Measurements from ENCODE around the gene RAB26.

Gene RAB26

DNA sequence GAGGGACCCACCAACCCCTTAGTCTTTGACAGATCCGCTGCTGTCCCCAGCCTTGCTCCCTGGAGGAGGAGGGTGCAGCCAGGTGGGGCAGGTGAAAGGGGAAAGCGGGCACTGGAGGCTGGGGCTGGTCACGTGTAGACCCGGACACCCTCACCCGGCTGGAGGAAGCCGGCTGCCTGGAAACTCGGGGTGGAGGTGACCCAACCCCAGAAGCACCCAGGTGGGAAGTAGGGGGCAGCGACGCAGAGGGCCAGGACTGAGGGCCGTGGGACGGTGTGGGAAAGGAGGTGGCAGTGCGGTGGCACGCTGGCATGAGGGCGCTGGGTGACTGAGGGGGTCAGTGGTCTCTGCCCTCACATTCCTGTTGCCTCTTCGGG, 9.8 kb downstream of the RAB26 start:
- H3K9ac ChIP-seq (ENCODE audit: low read depth, low read length), result peak overlapping the region; percentile 47
- no peaks in the 10 kb centered on the region for H3K27me3 ChIP-seq (ENCODE audit: control insufficient read depth, insufficient read depth, low read length)
- H3K4me3 ChIP-seq (ENCODE audit: low read depth, low read length), result no peak overlapping the region
- H3K4me1 ChIP-seq (ENCODE audit: control insufficient read depth, insufficient read depth, low read length), result peaks cover 8% of the 10 kb centered on the region
- H3K9me3 ChIP-seq (ENCODE audit: control insufficient read depth, insufficient read depth, low read length), result no peaks in the 10 kb centered on the region
- H3K36me3 ChIP-seq (ENCODE audit: control insufficient read depth, insufficient read depth, low read length), result peaks cover 26% of the 10 kb centered on the region

DNA sequence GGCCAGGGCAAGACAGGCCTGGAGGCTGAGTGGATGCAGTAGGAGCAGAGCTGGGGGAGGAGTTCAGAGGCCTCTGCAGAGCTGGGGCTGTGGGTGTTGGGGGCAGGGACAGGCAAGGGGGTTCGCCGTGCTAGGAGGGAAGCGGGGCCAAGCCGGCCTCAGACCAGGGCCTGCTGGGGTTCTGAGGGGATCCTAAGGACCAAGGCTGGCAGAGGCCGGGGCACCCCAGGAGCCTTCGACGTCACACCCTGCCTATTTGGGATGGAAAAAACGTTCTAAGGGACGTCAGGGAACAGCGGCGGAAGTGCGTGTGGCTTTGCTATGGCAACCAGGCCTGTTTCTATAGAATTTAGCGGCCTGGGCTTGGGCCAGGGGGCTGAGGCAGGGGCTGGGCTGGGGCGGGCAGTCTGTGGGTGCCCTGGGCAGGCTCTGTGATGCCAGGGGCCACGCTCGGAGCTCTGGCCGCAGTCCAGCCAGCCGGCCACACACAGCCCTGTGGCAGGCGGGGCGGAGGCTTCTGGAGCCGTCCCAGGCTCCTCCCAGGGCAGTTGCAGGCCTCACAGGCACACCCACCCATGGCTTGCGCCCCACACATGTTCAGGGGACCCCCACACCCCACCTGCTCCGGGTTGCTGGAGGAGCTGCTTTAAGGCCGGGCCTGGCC, 10.9 kb downstream of the RAB26 start:
- Histone ChIP-seq H3K9ac (ENCODE audit: low read depth, low read length) (peak overlapping the region; percentile 79), H3K36me3 (ENCODE audit: control insufficient read depth, insufficient read depth, low read length) (peaks cover 19% of the 10 kb centered on the region), H3K4me1 (ENCODE audit: control insufficient read depth, insufficient read depth, low read length) (peaks cover 8% of the 10 kb centered on the region), H3K9me3 (ENCODE audit: control insufficient read depth, insufficient read depth, low read length) (no peaks in the 10 kb centered on the region), H3K27me3 (ENCODE audit: control insufficient read depth, insufficient read depth, low read length) (no peaks in the 10 kb centered on the region), H3K4me3 (ENCODE audit: low read depth, low read length) (no peak overlapping the region)

DNA sequence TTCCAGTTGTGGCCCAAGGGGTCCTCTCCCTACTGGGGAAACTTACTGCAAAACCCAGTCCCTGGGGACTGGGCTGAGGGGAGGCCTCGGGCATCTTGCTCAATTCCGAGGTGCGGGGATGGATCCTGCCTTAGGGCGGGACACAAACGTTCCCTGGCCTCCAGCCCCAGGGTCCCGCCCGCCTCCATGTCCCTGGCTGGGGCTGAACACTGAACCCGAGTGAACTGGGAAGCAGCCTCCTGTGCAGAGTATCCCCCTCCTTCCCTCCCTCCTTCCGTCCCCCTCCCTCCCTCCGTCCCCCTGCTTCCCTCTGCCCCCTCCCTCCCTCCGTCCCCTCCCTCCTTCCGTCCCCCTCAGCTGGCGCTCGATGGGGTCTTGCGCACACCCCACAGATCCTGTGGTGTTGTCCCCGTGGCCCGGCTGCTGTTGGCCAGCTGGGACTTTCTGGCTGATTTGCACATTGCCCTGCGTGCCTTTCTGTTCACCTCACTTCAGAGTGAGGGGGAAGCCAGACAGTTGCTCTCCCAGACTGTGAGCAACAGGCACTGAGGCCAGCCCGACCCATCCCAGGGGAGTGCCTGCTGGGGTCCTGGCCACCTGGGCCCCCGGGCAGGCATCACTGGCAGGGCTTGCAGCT, 12.6 kb downstream of the RAB26 start:
- no peaks in the 10 kb centered on the region for H3K9me3 ChIP-seq (ENCODE audit: control insufficient read depth, insufficient read depth, low read length)
- H3K4me3 ChIP-seq (ENCODE audit: low read depth, low read length), result no peak overlapping the region
- H3K4me1 ChIP-seq (ENCODE audit: control insufficient read depth, insufficient read depth, low read length), result peaks cover 8% of the 10 kb centered on the region
- peaks cover 20% of the 10 kb centered on the region for H3K36me3 ChIP-seq (ENCODE audit: control insufficient read depth, insufficient read depth, low read length)
- H3K9ac ChIP-seq (ENCODE audit: low read depth, low read length), result no peak overlapping the region
- H3K27me3 ChIP-seq (ENCODE audit: control insufficient read depth, insufficient read depth, low read length), result no peaks in the 10 kb centered on the region

DNA sequence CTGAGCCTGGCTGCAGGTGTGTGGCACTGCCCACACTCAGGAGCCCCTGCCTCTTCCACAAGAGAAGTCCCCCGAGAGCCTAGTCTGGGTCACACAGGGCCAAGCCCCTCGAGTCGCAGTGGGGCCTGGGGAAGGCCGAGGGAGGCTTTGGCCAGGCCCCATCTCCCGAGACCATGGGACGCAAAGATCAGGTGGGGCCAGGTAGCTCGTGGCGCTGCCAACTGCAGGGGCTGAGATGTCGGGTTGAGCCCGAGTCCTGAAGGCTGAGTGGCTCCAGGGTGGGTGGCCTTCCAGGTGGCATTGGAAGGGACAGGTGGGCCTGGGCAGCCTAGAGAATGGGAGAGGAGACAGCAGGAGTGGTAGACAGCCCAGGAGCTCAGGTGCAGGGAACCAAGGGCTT, 13.5 kb downstream of the RAB26 start:
- no peaks in the 10 kb centered on the region for H3K9me3 ChIP-seq (ENCODE audit: control insufficient read depth, insufficient read depth, low read length)
- H3K4me3 ChIP-seq (ENCODE audit: low read depth, low read length), result no peak overlapping the region
- peaks cover 24% of the 10 kb centered on the region for H3K36me3 ChIP-seq (ENCODE audit: control insufficient read depth, insufficient read depth, low read length)
- no peaks in the 10 kb centered on the region for H3K27me3 ChIP-seq (ENCODE audit: control insufficient read depth, insufficient read depth, low read length)
- peak overlapping the region; percentile 32 for H3K9ac ChIP-seq (ENCODE audit: low read depth, low read length)
- peaks cover 8% of the 10 kb centered on the region for H3K4me1 ChIP-seq (ENCODE audit: control insufficient read depth, insufficient read depth, low read length)

DNA sequence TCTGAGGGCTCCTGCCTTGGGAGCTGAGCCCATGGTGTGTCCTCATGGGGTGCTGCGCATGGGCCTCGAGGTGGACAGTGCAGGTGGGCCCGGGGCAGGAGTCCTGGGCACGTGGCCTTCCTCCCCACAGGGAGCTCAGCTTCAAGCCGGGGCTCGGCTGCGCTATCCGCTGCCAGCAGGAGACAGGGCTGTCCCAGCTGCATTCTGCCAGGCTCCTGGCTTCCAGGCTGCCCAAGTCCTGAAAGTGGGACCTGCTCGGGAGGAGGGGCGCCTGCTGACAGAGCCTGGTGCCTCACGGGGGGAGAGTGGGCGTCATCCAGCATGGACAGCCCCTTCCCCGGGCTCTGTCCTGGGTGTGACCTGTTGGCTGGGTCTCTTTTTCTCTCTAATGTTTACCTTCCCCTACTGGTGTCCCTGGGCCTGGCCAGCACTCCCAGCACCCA, 14.3 kb downstream of the RAB26 start:
- Histone ChIP-seq H3K9ac (ENCODE audit: low read depth, low read length) (no peak overlapping the region), H3K4me3 (ENCODE audit: low read depth, low read length) (no peak overlapping the region), H3K27me3 (ENCODE audit: control insufficient read depth, insufficient read depth, low read length) (no peaks in the 10 kb centered on the region), H3K4me1 (ENCODE audit: control insufficient read depth, insufficient read depth, low read length) (peaks cover 8% of the 10 kb centered on the region), H3K36me3 (ENCODE audit: control insufficient read depth, insufficient read depth, low read length) (peaks cover 32% of the 10 kb centered on the region), H3K9me3 (ENCODE audit: control insufficient read depth, insufficient read depth, low read length) (no peaks in the 10 kb centered on the region)

DNA sequence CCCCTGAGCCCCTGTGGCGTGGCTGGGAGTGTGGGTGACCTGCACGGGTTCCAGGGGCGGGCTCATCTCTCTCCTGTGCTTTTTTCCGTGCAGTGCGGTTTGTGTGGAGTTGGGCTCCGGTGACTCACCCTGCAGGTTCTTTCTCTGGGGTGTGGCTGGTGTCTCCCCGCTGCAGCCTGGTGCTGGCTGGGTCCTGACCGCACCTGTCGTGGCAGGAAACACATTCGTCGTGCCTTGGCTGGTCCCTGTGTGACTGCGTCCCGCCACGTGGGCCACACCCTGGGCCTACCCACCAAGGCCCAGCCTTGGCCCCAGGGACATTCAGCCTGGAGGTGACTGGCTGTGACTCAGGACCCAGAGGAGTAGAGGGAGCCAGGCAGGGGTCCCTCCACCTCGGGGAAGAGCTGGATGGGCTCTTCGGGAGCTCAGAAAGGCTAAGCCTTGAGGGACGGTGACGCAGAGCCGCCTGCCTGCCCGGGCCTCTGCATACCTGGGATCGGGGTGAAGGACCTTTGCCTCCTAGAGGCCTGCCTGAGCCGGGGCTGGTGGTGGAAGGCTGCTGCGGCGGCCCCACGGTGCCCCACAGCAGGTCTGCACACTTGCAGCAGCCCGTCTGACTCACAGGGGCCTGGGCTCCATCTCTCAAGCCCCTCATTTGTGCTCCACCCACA, 14.9 kb downstream of the RAB26 start:
- Histone ChIP-seq H3K27me3 (ENCODE audit: control insufficient read depth, insufficient read depth, low read length) (no peaks in the 10 kb centered on the region), H3K36me3 (ENCODE audit: control insufficient read depth, insufficient read depth, low read length) (peaks cover 34% of the 10 kb centered on the region), H3K4me1 (ENCODE audit: control insufficient read depth, insufficient read depth, low read length) (peaks cover 5% of the 10 kb centered on the region), H3K9me3 (ENCODE audit: control insufficient read depth, insufficient read depth, low read length) (no peaks in the 10 kb centered on the region), H3K9ac (ENCODE audit: low read depth, low read length) (no peak overlapping the region), H3K4me3 (ENCODE audit: low read depth, low read length) (no peak overlapping the region)

DNA sequence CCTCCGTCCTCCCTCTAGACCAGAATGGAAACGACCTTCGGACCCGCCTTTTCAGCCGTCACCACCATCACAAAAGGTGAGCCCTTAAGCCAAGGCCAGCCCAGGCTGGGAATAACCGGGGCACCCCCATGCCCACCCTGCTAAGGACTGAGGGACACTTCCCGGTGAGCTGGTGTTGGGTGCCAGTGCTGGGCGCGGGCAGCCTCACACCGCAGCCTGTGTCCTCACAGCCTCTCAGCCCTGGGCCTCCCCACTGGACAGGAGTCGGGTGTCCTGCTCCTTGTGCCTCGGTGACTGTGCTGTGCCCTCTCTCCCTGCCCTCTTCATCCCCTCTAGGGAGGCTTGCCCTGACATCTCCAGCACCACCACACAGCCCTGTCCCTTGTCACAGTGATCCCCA, 17.4 kb downstream of the RAB26 start:
- Histone ChIP-seq H3K9me3 (ENCODE audit: control insufficient read depth, insufficient read depth, low read length) (no peaks in the 10 kb centered on the region), H3K9ac (ENCODE audit: low read depth, low read length) (no peak overlapping the region), H3K36me3 (ENCODE audit: control insufficient read depth, insufficient read depth, low read length) (peaks cover 43% of the 10 kb centered on the region), H3K4me1 (ENCODE audit: control insufficient read depth, insufficient read depth, low read length) (no peaks in the 10 kb centered on the region), H3K27me3 (ENCODE audit: control insufficient read depth, insufficient read depth, low read length) (no peaks in the 10 kb centered on the region), H3K4me3 (ENCODE audit: low read depth, low read length) (no peak overlapping the region)

DNA sequence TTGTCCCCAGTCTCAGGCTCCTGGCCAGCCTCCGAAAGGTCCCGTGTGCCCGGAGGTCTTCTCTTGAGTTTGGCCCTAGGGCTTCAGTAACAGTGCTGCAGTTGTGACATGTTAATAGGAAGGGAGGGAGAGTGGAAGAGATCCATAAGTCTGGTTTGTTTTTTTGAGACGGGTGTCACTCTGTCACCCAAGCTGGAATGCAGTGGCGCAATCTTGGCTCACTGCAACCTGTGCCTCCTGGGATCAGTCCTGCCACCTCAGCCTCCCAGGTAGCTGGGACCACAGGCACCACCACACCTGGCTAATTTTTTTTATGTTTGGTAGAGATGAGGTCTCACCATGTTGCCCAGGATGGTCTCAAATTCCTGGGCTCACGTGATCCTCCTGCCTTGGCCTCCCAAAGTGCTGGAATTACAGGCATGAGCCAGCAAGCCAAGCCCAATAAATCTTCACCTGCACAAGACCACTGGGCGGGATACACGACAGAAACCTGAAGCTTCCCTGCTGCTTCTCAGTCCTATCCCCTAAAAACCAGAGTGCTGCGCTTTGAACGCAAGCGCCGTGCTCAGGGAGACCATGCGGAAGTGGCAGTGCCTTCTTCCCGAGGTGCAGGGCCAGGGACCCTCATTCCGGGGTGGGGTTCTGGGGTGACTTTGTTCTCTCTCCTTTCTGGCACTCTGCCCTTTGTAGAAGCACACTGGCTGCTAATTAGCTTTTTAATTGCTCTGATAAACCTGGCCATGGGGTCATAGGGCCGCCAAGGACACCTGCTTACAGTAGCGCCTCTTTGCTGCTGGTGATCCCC, 18.0 kb downstream of the RAB26 start:
- Histone ChIP-seq H3K4me1 (ENCODE audit: control insufficient read depth, insufficient read depth, low read length) (no peaks in the 10 kb centered on the region), H3K36me3 (ENCODE audit: control insufficient read depth, insufficient read depth, low read length) (peaks cover 48% of the 10 kb centered on the region), H3K4me3 (ENCODE audit: low read depth, low read length) (no peak overlapping the region), H3K27me3 (ENCODE audit: control insufficient read depth, insufficient read depth, low read length) (no peaks in the 10 kb centered on the region), H3K9me3 (ENCODE audit: control insufficient read depth, insufficient read depth, low read length) (no peaks in the 10 kb centered on the region), H3K9ac (ENCODE audit: low read depth, low read length) (no peak overlapping the region)

DNA sequence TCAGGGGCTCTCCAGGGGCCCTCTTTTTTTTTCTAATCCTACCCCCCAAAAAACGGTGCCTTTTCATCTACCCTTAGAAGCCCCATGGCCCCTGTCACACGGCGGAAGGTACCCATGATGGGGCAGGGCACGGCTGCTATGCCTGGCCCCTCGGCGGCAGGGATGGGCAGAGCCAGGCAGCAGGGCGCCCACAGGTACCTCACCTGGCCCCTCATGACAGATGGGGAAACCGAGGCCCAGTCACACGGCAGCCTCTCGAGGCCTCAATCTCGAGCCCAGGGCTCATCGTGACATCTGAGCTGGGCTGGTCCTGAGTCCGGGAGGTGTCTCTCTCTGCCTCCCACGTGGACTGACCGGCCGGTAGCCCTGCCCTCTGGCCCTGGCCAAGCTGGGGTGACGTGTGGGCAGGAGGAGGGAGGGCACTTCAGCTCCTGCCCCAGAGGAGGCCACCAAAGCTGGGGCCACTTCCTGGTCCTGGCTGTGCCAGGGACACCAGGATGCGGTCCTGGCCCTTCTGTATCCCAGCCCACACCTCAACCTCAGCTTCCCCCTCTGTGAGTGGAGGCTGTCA, 18.7 kb downstream of the RAB26 start:
- Histone ChIP-seq H3K27me3 (ENCODE audit: control insufficient read depth, insufficient read depth, low read length) (no peaks in the 10 kb centered on the region), H3K36me3 (ENCODE audit: control insufficient read depth, insufficient read depth, low read length) (peaks cover 54% of the 10 kb centered on the region), H3K9me3 (ENCODE audit: control insufficient read depth, insufficient read depth, low read length) (no peaks in the 10 kb centered on the region), H3K4me1 (ENCODE audit: control insufficient read depth, insufficient read depth, low read length) (no peaks in the 10 kb centered on the region), H3K4me3 (ENCODE audit: low read depth, low read length) (no peak overlapping the region), H3K9ac (ENCODE audit: low read depth, low read length) (no peak overlapping the region)

DNA sequence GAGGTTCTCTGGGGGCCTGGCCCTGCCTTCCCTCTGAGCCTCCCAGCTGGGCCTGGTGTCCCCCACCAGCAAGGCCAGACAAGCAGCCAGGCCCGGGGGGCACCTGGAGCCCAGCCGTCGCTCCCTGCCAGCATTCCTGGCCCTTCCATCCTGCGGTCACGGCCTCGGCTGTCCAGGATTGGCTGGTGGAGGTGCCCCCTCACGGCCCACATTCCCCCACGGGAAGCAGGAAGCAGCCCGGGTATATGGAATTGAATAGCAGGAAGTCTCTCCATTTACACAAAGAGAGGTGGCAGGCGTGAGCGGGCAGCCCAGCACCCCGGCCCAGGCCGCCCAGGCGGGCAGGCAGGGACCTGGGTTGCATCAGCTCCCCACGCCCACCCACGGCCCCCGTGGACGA, 21.7 kb downstream of the RAB26 start:
- no peak overlapping the region for H3K4me3 ChIP-seq (ENCODE audit: low read depth, low read length)
- no peaks in the 10 kb centered on the region for H3K4me1 ChIP-seq (ENCODE audit: control insufficient read depth, insufficient read depth, low read length)
- no peaks in the 10 kb centered on the region for H3K27me3 ChIP-seq (ENCODE audit: control insufficient read depth, insufficient read depth, low read length)
- no peaks in the 10 kb centered on the region for H3K9me3 ChIP-seq (ENCODE audit: control insufficient read depth, insufficient read depth, low read length)
- H3K36me3 ChIP-seq (ENCODE audit: control insufficient read depth, insufficient read depth, low read length), result peaks cover 65% of the 10 kb centered on the region
- H3K9ac ChIP-seq (ENCODE audit: low read depth, low read length), result no peak overlapping the region

DNA sequence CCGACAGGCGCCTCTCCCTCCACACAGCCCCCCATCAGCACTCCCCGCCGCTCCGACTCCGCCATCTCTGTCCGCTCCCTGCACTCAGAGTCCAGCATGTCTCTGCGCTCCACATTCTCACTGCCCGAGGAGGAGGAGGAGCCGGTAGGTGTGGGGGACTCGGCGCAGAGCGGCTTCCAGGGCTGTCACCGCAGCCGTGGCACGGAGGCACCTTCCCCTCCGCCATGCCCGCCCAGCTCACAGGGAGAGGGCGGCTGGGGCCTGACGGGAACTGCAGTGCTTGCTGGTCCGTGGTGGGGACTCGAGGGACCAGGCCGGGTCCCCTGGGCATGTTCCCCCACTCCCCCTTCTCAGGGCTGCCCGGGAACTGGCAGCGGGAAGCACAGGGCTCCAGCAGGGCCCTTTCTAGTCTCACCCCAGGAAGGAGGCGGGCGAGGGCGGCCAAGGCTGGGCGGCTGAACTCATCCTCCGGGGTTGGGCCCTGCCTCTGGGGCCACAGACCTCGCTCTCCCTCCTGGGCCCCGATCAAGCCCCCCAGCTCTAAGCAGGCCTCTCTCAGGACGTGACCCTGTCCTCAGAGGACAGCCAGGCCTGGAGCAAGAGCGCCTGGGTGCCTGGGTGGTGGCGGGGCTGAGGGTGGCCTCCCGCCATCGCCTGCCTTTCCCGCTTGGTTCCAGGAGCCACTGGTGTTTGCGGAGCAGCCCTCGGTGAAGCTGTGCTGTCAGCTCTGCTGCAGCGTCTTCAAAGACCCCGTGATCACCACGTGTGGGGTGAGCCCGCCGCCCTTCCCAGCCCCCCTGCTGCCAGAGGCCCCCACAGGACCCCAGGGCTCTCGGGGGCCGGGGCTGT, 22.4 kb downstream of the RAB26 start:
- Histone ChIP-seq H3K9ac (ENCODE audit: low read depth, low read length) (no peak overlapping the region), H3K4me3 (ENCODE audit: low read depth, low read length) (no peak overlapping the region), H3K36me3 (ENCODE audit: control insufficient read depth, insufficient read depth, low read length) (peaks cover 67% of the 10 kb centered on the region), H3K9me3 (ENCODE audit: control insufficient read depth, insufficient read depth, low read length) (no peaks in the 10 kb centered on the region), H3K4me1 (ENCODE audit: control insufficient read depth, insufficient read depth, low read length) (no peaks in the 10 kb centered on the region), H3K27me3 (ENCODE audit: control insufficient read depth, insufficient read depth, low read length) (no peaks in the 10 kb centered on the region)
